ENCODE measurements around the gene CASP10.
A peak's percentile ranks its signal among the peaks of the same experiment; 100 is the strongest.

The CASP10 gene

GRCh38 chr2:201200345-201200744, 17.4 kb downstream of the CASP10 start:
- no peak for DNase-seq

GRCh38 chr2:201201371-201201770, 18.4 kb downstream of the CASP10 start:
- no peak for DNase-seq

GRCh38 chr2:201203916-201204654, 21.1 kb downstream of the CASP10 start:
- DNase-seq = no peak

- DNase-seq = no peak
Observed at GRCh38 chr2:201204655-201205514, 21.9 kb downstream of the CASP10 start.

GRCh38 chr2:201205515-201205849, 22.5 kb downstream of the CASP10 start:
- no peak for DNase-seq

- no peak for DNase-seq
Observed at GRCh38 chr2:201208563-201209252, 25.8 kb downstream of the CASP10 start.

- no peak for DNase-seq
Observed at GRCh38 chr2:201215963-201216362, 33.0 kb downstream of the CASP10 start.

- no peak for DNase-seq
Observed at GRCh38 chr2:201216918-201217317, 34.0 kb downstream of the CASP10 start.

- DNase-seq = no peak
Observed at GRCh38 chr2:201218780-201219179, 35.8 kb downstream of the CASP10 start.

GRCh38 chr2:201219328-201220096, 36.6 kb downstream of the CASP10 start:
- no peak for DNase-seq

GRCh38 chr2:201220102-201220570, 37.2 kb downstream of the CASP10 start:
- peak; percentile 29 to 64 for DNase-seq

GRCh38 chr2:201223089-201224073, 40.4 kb downstream of the CASP10 start:
- no peak for DNase-seq

GRCh38 chr2:201228271-201228911, 45.5 kb downstream of the CASP10 start:
- no peak for DNase-seq

- no peak for DNase-seq
Observed at GRCh38 chr2:201228912-201229290, 46.0 kb downstream of the CASP10 start.

- DNase-seq = peak; percentile 92 to 96
Observed at GRCh38 chr2:201231781-201232466, 49.0 kb downstream of the CASP10 start.

GRCh38 chr2:201232467-201232815, 49.5 kb downstream of the CASP10 start:
- no peak for DNase-seq

GRCh38 chr2:201233192-201233811, 50.4 kb downstream of the CASP10 start:
- DNase-seq = peak; percentile 87 to 92

GRCh38 chr2:201233812-201234662, 51.1 kb downstream of the CASP10 start:
- DNase-seq = peak; percentile 7 to 34

- DNase-seq = no peak
Observed at GRCh38 chr2:201234663-201235135, 51.8 kb downstream of the CASP10 start.

Measured in NCI-H2081 (cell line).